Activated CD4-positive, alpha-beta T cell treated with anti-CD3 and anti-CD28 coated beads for 48 hours (primary cell): ENCODE data around the gene PRSS33.

Experiments used
- DNase-seq: peaks from one replicate; pipeline ENCODE4 v3.0.0-alpha.2; 2020

The PRSS33 gene

GRCh38 chr16:2820836-2821486 is 33.6 kb upstream of the PRSS33 start:
- no peak for DNase-seq

GRCh38 chr16:2819939-2820835 is 32.8 kb upstream of the PRSS33 start:
- no peak for DNase-seq

GRCh38 chr16:2819179-2819938 is 32.0 kb upstream of the PRSS33 start:
- no peak for DNase-seq

GRCh38 chr16:2818272-2818876 is 31.0 kb upstream of the PRSS33 start:
- DNase-seq = no peak

GRCh38 chr16:2817340-2818271 is 30.2 kb upstream of the PRSS33 start:
- DNase-seq = no peak

GRCh38 chr16:2816751-2817339 is 29.5 kb upstream of the PRSS33 start, which contains the start of gene PRSS21:
Gene PRSS21, plus strand, starts transcription at chr16:2817237. Its CDS starts 32 bp downstream, at chr16:2817269.
- peak; percentile 58 for DNase-seq

- no peak for DNase-seq
Observed at GRCh38 chr16:2815299-2815771, 28.0 kb upstream of the PRSS33 start.

GRCh38 chr16:2814551-2815298 is 27.4 kb upstream of the PRSS33 start:
- no peak for DNase-seq

GRCh38 chr16:2813771-2814221 is 26.4 kb upstream of the PRSS33 start:
- no peak for DNase-seq

- no peak for DNase-seq
Observed at GRCh38 chr16:2811703-2812471, 24.5 kb upstream of the PRSS33 start.

GRCh38 chr16:2810651-2811050 is 23.3 kb upstream of the PRSS33 start:
- no peak for DNase-seq

GRCh38 chr16:2809149-2809760 is 21.9 kb upstream of the PRSS33 start:
- no peak for DNase-seq

GRCh38 chr16:2808181-2808580 is 20.8 kb upstream of the PRSS33 start:
- DNase-seq = no peak

- no peak for DNase-seq
Observed at GRCh38 chr16:2806286-2806685, 18.9 kb upstream of the PRSS33 start.

GRCh38 chr16:2804728-2805127 is 17.4 kb upstream of the PRSS33 start:
- DNase-seq = no peak

- no peak for DNase-seq
Observed at GRCh38 chr16:2803545-2804195, 16.3 kb upstream of the PRSS33 start.

GRCh38 chr16:2799859-2800226 is 12.5 kb upstream of the PRSS33 start:
- DNase-seq = no peak

- no peak for DNase-seq
Observed at GRCh38 chr16:2799205-2799858, 12.0 kb upstream of the PRSS33 start.
